OCI-LY1 (cell line): Measurements from ENCODE around the gene REX1BD.

Experiments used
- H2AFZ ChIP-seq: fragments of 200-600 bp; sonication (generic), shearing (Covaris generic); 2 replicates; pipeline ENCODE4 v1.6.0; 2014; ENCODE audit warnings: antibody characterized with exemption, mild to moderate bottlenecking, low read length
- H3F3A ChIP-seq: fragments of 200-600 bp; sonication (generic), shearing (Covaris generic); 2 replicates; pipeline ENCODE4 v1.6.0; 2014; ENCODE audit warnings: mild to moderate bottlenecking, antibody characterized with exemption, low read length, moderate library complexity; ENCODE audit not compliant: insufficient read depth
- H3K27ac ChIP-seq: fragments of 200-600 bp; sonication (generic); 2 replicates; pipeline ENCODE4 v1.5.1; 2014; ENCODE audit warnings: low read length, mixed run types, mild to moderate bottlenecking, low read depth; ENCODE audit not compliant: poor library complexity, severe bottlenecking
- H3K27me3 ChIP-seq: fragments of 200-600 bp; sonication (generic); 2 replicates; pipeline ENCODE4 v1.6.0; 2014; ENCODE audit warnings: antibody characterized with exemption, mild to moderate bottlenecking, low read length, moderate library complexity; ENCODE audit not compliant: insufficient read depth
- H3K36me3 ChIP-seq: fragments of 200-600 bp; sonication (generic); 2 replicates; pipeline ENCODE4 v1.6.1; 2014; ENCODE audit warnings: mild to moderate bottlenecking, antibody characterized with exemption, low read length, moderate library complexity, mixed read lengths; ENCODE audit not compliant: insufficient read depth
- H3K4me1 ChIP-seq: fragments of 200-600 bp; sonication (generic); 2 replicates; pipeline ENCODE4 v1.5.1; 2014; ENCODE audit warnings: mild to moderate bottlenecking, low read length, moderate library complexity; ENCODE audit not compliant: insufficient read depth, severe bottlenecking
- H3K4me2 ChIP-seq: fragments of 200-600 bp; sonication (generic), shearing (Covaris generic); 2 replicates; pipeline ENCODE4 v1.6.1; 2014; ENCODE audit warnings: low read length
- H3K4me3 ChIP-seq: fragments of 200-600 bp; sonication (generic); 2 replicates; pipeline ENCODE4 v1.5.1; 2014; ENCODE audit warnings: low read length, low read depth, mild to moderate bottlenecking, mixed read lengths; ENCODE audit not compliant: poor library complexity, severe bottlenecking
- H3K79me2 ChIP-seq: fragments of 200-600 bp; shearing (Covaris generic); 2 replicates; pipeline ENCODE4 v1.6.1; 2016; ENCODE audit warnings: mixed run types, low read length, mixed read lengths; ENCODE audit not compliant: insufficient read depth
- H3K9ac ChIP-seq: fragments of 200-600 bp; sonication (generic), shearing (Covaris generic); 2 replicates; pipeline ENCODE4 v1.6.1; 2014; ENCODE audit warnings: mild to moderate bottlenecking, low read length, mixed read lengths
- H3K9me2 ChIP-seq: fragments of 200-600 bp; sonication (generic), shearing (Covaris generic); 2 replicates; pipeline ENCODE4 v1.6.1; 2014; ENCODE audit warnings: low read depth, mild to moderate bottlenecking, low read length, mixed read lengths
- H3K9me3 ChIP-seq: fragments of 200-600 bp; shearing (Covaris generic); 2 replicates; pipeline ENCODE4 v1.6.1; 2014; ENCODE audit warnings: low read length, mixed read lengths
- H4K20me1 ChIP-seq: fragments of 200-600 bp; sonication (generic), shearing (Covaris generic); 2 replicates; pipeline ENCODE4 v1.6.0; 2016; ENCODE audit warnings: mild to moderate bottlenecking, low read length; ENCODE audit not compliant: insufficient read depth
- EZH2 ChIP-seq: fragments of 200-600 bp; sonication (generic), shearing (Covaris generic); IDR thresholded peaks from 2 replicates; pipeline ENCODE4 v1.8.0; 2017; ENCODE audit warnings: borderline replicate concordance, mixed run types, mild to moderate bottlenecking, antibody characterized with exemption, low read length, moderate library complexity, mixed read lengths
- TF ChIP-seq, protein P1 (sequence below): fragments of 200-600 bp; sonication (generic), shearing (Covaris generic); IDR thresholded peaks from 2 replicates; pipeline ENCODE4 v1.5.1; 2017; ENCODE audit warnings: mild to moderate bottlenecking, antibody characterized with exemption, low read length, moderate library complexity, mixed read lengths

REX1BD gene

DNA sequence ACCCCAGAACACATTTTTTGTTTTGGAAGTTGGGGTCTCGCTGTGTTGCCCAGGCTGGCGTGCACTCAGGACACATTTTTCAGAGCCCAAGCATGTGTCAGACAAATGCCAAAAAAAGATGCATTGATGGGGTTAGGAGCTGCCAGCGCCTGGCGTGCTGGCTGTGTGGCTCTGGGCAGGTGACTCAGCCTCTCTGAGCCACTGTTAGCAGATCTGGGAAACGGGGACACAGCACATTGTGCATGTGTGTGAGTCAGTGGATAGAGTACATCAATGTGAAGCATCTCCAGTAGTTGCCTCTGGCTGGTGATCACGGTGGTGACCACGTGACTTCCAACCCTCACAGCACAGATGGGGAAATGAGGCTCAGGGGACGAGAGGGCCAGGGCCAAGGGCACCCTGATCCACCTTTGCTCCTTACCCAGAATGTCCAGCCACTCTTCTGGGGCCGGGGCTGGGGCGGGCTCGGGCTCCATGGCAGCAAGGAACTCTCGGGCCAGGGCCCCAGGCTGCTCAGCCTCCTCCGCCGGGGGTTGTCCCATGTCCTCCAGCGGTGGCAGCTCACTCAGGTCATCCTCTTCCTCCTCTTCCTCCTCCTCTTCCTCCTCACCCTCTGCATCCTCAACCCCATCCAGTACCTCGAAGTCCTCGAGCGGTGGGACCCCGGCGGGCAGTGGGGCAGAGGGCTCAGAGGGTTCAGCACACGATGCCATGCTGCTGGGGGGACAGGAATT is 47.2 kb upstream of the REX1BD start:
- H2AFZ ChIP-seq: no peak overlapping the region
- no peaks in the 10 kb centered on the region for H3F3A ChIP-seq
- peaks cover 43% of the 10 kb centered on the region for H3K36me3 ChIP-seq
- peak overlapping the region; percentile 97; the same call in 1 of the 2 replicates for H3K9ac ChIP-seq
- peak overlapping the region; percentile 100 for H3K4me2 ChIP-seq
- H3K9me2 ChIP-seq: no peaks in the 10 kb centered on the region
- H3K4me1 ChIP-seq: peaks cover 20% of the 10 kb centered on the region
- no peaks in the 10 kb centered on the region for H4K20me1 ChIP-seq
- peak overlapping the region; percentile 89 for H3K4me3 ChIP-seq
- peak overlapping the region; percentile 73 for H3K27ac ChIP-seq
- TF ChIP-seq, protein P1, sequence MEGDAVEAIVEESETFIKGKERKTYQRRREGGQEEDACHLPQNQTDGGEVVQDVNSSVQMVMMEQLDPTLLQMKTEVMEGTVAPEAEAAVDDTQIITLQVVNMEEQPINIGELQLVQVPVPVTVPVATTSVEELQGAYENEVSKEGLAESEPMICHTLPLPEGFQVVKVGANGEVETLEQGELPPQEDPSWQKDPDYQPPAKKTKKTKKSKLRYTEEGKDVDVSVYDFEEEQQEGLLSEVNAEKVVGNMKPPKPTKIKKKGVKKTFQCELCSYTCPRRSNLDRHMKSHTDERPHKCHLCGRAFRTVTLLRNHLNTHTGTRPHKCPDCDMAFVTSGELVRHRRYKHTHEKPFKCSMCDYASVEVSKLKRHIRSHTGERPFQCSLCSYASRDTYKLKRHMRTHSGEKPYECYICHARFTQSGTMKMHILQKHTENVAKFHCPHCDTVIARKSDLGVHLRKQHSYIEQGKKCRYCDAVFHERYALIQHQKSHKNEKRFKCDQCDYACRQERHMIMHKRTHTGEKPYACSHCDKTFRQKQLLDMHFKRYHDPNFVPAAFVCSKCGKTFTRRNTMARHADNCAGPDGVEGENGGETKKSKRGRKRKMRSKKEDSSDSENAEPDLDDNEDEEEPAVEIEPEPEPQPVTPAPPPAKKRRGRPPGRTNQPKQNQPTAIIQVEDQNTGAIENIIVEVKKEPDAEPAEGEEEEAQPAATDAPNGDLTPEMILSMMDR: no peak
- no peak for TF ChIP-seq EZH2
- no peaks in the 10 kb centered on the region for H3K9me3 ChIP-seq
- H3K79me2 ChIP-seq: 0 out of 2 replicates have a peak, but pooled peaks cover 4% of the 10 kb centered on the region
- H3K27me3 ChIP-seq: no peaks in the 10 kb centered on the region

GRCh38 chr19:18541992-18542940 is 46.3 kb upstream of the REX1BD start:
- Histone ChIP-seq H2AFZ (no peak overlapping the region), H3K4me3 (peak overlapping the region; percentile 89), H3K9me2 (no peaks in the 10 kb centered on the region), H3K36me3 (peaks cover 34% of the 10 kb centered on the region), H3K79me2 (0 out of 2 replicates have a peak, but pooled peaks cover 4% of the 10 kb centered on the region), H3K4me1 (peaks cover 20% of the 10 kb centered on the region), H3K9ac (peak overlapping the region; percentile 97), H3K9me3 (no peaks in the 10 kb centered on the region), H4K20me1 (no peaks in the 10 kb centered on the region), H3K4me2 (peak overlapping the region; percentile 100), H3K27ac (peak overlapping the region; percentile 73), H3F3A (no peaks in the 10 kb centered on the region), H3K27me3 (no peaks in the 10 kb centered on the region)
- TF ChIP-seq, protein P1: no peak
- TF ChIP-seq EZH2: no peak

DNA sequence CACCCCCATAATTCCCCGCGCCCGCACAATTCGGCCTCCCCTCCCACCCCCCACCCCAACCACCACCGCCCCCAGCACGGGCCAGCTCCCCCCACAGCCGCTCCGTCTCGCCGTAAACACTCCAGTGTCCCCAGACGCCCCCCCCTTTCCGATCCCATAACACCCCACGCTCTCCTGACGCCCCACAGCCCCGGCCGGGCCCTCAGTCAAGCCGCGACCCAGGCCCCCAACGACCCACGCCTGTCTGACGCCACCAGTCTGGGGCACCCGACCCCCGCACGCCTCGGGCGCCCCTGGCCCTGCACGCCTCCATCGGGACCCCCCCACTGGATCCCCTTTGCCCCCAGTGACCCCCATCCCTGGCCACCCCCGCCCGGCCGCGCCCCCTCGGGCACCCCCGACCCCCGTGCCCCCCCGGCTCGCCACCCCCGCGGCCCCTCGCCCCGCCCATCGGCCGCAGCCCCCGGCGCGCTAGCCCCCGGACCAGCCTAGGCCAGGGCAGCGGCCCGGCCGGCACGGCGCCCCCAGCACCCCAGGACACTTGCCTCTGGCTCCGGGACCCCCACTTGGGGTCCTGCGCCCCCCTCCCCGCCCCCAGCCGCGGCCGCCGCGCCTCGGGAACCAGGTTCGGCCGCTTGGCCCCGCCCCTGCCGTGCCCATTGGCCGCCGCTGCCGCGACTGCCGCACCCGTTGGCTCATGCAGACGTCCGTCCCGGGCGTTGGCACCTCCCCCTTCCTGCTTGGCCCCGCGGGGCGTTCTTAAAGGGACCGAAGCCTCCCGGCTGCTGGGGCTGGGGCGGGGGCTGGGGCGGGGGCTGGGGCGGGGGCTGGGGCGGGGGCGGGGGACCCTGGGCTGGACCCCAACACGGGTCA is 45.4 kb upstream of the REX1BD start, which contains the start of gene FKBP8:
Gene FKBP8 (minus strand): TSS at position 633 of the 873 bp plus-strand sequence. CDS start 1,603 bp downstream, outside the sequence.
- Histone ChIP-seq H3K4me1 (peaks cover 20% of the 10 kb centered on the region), H3K9me2 (no peaks in the 10 kb centered on the region), H3K27ac (peak within 1 kb of the TSS; percentile 73), H3K27me3 (no peaks in the 10 kb centered on the region), H3K4me2 (peak within 1 kb of the TSS; percentile 100), H4K20me1 (no peaks in the 10 kb centered on the region), H3K36me3 (peaks cover 25% of the 10 kb centered on the region), H3F3A (no peaks in the 10 kb centered on the region), H3K9ac (peak within 1 kb of the TSS; percentile 97), H2AFZ (no peak within 1 kb of the TSS), H3K4me3 (peak within 1 kb of the TSS; percentile 89), H3K9me3 (no peaks in the 10 kb centered on the region), H3K79me2 (0 out of 2 replicates have a peak, but pooled peaks cover 4% of the 10 kb centered on the region)
- no peak for TF ChIP-seq EZH2
- TF ChIP-seq, protein P1: no peak
